Endothelial cell of umbilical vein (primary cell): ENCODE measurements around the gene HDAC4.

Experiments used
- FOS ChIP-seq: IDR thresholded peaks from 2 replicates; pipeline ENCODE4 v1.6.1; 2011; ENCODE audit warnings: mild to moderate bottlenecking, low read length, moderate library complexity, borderline replicate concordance; ENCODE audit not compliant: insufficient read depth
- POLR2A ChIP-seq: IDR thresholded peaks from 2 replicates; pipeline ENCODE4 v1.6.1; 2012; ENCODE audit warnings: low read depth, mild to moderate bottlenecking, control low read depth, low read length
- POLR2AphosphoS5 ChIP-seq: IDR thresholded peaks from 2 replicates; pipeline ENCODE4 v1.6.1; 2012; ENCODE audit warnings: low read depth, mild to moderate bottlenecking, control low read depth, low read length, moderate library complexity; ENCODE audit not compliant: insufficient read depth
- TF ChIP-seq, protein P1 (sequence below), 2 donors: IDR thresholded peaks; 1 replicate in 1 of 2; 2 replicates in 1 of 2; pipeline ENCODE4 v1.5.1; 2011; ENCODE audit warnings: low read length in 2 of 2, mild to moderate bottlenecking in 2 of 2, moderate library complexity in 2 of 2, control low read depth in 1 of 2, inconsistent platforms in 1 of 2, low read depth in 1 of 2; ENCODE audit not compliant: insufficient read depth in 1 of 2; ENCODE audit errors: extremely low read depth in 1 of 2

DNA sequence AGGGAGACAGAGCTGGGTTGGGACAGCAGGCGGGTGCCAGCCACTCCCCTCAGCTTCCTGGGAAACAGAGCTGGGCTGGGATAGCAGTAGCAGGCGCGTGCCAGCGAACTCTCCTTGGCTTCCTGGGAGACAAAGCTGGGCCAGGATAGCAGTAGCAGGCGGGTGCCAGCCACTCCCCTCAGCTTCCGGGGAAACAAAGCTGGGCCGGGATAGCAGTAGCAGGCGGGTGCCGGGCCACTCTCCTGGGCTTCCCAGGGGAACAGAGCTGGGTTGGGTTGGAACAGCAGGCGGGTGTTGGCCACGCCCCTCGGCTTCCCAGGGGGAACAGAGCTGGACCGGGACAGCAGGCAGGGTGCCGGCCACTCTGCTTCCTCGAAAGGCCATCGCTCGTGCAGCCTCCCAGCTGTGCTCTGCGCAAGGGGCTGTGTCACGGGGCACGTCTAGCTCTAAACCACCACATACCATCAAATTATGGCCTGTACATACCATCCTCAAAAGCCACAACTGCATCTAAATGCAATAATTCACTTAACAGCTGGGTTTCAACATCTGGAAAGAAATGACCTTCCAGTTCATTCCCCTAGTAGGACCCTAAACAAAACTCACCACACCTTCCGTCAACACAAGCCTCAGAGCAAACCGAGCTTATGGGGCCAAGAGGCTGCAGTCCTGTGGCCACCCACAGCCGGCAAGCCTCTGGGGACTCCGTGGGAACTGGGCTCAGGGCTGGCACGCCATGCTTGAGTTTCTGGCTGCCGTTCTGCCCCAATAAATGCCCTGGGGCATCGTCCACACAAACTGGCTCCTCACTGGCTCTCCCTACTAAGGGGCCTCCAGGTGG, 324.7 kb downstream of the HDAC4 start:
- TF ChIP-seq, protein P1, sequence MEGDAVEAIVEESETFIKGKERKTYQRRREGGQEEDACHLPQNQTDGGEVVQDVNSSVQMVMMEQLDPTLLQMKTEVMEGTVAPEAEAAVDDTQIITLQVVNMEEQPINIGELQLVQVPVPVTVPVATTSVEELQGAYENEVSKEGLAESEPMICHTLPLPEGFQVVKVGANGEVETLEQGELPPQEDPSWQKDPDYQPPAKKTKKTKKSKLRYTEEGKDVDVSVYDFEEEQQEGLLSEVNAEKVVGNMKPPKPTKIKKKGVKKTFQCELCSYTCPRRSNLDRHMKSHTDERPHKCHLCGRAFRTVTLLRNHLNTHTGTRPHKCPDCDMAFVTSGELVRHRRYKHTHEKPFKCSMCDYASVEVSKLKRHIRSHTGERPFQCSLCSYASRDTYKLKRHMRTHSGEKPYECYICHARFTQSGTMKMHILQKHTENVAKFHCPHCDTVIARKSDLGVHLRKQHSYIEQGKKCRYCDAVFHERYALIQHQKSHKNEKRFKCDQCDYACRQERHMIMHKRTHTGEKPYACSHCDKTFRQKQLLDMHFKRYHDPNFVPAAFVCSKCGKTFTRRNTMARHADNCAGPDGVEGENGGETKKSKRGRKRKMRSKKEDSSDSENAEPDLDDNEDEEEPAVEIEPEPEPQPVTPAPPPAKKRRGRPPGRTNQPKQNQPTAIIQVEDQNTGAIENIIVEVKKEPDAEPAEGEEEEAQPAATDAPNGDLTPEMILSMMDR (IDR thresholded peaks at IDR 0.05; ENCODE audit: extremely low read depth in 1 of 2, insufficient read depth in 1 of 2, low read depth in 1 of 2, low read length in 2 of 2), result no peak
- TF ChIP-seq POLR2A (no peak), POLR2AphosphoS5 (no peak), FOS (no peak)
